Lung microvascular endothelial cell (primary cell): Measurements from ENCODE around the gene GRIP1. TPM values are rescaled to one million over a fixed set of nuclear protein-coding genes. Genes with fewer than 3 reads are reported as not detected.

Source experiments
- DNase-seq, 2 donors: peaks; one replicate each; pipeline versions ENCODE4 v3.0.0 to v3.0.0-alpha.2; 2010; ENCODE audit warnings: low read depth in 2 of 2
- total RNA-seq: library from RNA; depleted of rRNA; stranded (reverse); fragments of >200 nt; gene quantifications from 2 replicates; pipeline ENCODE4 v1.2.1, GENCODE V29; 2014

Gene GRIP1
- total RNA-seq, 1 donor from 2014 or later: 0.20 TPM

DNA sequence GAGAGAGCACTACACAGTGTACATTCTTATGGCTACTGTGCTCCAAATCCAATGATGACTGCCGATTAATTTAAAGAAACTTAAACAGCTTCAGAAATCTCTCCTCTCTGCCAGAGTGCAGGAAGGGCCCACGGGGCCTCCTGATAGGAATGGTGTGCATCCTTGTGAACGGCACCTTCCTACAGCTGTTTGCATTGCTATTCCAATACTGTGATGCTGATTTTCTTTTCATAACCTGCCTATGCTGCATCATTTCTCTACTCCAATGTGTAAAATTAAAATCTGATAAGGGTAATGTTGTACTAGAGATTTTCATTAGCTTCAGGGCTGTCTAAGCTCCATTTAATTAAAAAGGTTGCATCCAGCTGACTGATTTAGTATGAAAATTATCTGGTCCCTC, 217.5 kb downstream of the GRIP1 start:
- DNase-seq: no peak

DNA sequence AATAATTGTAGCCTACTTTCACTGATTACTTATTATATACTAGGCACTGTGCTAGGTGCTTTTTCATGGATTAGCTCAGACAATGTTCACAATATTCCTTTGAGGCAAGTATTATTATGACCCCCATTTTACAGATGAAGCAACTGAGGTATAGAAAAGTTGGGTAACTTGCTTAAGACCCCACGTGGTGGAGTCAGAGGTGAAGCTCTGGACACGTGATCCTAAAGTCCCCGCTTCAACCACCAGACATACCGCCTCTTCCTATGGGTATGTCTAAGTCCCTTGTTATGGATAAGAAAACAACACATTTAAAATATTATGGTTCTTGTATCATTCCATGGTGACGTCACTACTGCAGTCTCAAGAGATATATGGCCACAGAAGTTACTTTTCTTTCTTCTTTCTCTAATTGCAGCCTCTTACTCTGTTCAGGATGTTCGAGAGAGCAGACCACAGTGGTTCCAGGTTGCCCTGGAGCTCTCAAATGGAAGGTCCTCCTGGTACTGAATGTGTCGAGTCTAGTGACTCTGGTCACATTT, 218.9 kb downstream of the GRIP1 start:
- no peak for DNase-seq

DNA sequence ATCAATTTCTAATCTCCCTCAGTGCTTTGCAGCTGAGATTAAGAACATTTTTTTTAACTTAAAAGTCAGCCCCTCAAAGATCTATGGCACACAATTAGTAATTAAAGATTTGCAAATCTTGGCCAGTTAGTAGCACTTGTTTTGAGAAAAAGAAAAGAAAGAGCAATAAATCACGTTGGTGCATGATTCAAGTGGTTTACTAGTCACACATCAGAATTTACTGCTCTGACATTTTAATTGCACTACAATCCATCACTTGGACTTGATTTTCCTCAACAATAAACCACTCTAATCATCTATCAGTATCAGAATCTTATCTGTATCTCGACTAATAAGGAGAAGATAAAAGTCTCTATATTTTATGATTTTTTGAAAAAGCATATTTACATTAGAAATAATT, 222.3 kb downstream of the GRIP1 start:
- DNase-seq: no peak

DNA sequence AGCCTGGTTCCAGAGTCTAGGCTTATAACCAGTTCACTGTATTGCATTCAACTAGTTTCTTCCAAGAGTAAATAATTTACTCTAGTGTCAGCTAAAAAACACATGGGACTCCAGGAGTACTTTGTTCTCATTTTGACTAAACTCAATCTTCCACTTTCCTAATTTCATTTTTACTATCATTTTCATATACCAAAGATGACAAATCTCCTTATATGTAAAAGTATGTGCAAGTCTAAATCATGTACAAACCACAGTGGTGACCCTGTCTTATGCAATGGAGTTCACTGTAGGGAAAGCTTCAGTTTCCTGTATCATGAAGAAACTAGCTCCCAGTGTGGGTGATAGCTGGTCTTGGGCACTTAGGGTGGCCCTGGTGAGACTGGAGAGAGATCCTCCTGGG, 225.0 kb downstream of the GRIP1 start:
- no peak for DNase-seq

DNA sequence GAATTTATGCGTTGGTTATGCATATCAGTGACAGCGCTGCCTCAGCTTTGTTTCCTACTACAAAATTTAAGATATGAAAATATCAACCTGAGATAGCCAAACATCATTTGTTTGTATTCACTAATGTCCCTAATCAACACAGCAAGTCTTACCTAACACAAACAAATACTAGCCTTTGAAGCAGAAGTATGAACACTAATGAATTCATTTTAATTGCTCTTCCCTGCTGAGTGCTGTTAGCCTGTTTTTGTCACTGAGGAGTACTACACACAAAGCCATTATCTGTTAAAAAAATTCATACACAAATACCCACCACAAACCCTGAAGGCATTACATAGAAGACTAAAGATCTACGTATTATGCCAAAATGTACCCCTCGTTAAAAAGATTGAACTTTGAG, 225.8 kb downstream of the GRIP1 start:
- DNase-seq: no peak

DNA sequence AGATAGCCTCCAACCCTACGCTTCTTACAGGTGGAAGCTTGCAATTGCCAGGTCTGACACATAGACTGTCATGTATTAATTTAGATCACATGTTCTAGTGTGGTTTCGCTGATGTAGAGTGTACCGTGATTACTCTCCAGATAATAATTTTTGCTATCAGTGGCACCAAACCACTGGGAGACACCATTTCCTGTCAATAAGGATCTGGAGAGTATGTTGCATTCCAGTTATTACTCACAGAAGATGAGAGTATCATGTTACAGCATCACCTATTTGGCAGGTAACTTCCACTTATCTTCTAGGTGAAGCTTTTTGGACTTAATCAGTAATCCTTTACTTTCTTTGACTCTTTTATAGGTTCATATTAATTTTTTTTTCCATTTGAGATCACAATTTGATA, 229.3 kb downstream of the GRIP1 start:
- DNase-seq: no peak

DNA sequence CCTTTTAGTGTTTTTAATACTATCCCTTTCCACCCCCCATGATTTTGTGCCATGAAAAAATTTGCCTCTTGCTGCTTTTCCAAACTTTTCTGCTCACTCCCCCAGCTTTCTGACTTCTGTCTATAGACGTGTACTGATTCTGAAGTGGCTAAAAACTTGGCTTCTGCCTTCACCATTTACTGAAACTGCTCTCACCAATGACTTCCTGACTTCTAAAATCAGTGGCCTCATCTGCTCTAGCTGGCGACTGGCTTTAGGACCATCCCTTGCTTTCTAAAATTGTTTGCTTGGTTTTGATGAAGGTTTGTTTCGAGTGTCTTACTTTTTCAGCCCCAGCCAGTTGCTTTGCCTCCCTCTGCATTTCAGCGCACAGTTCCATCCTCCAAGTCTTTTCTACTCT, 231.2 kb downstream of the GRIP1 start:
- DNase-seq: no peak

DNA sequence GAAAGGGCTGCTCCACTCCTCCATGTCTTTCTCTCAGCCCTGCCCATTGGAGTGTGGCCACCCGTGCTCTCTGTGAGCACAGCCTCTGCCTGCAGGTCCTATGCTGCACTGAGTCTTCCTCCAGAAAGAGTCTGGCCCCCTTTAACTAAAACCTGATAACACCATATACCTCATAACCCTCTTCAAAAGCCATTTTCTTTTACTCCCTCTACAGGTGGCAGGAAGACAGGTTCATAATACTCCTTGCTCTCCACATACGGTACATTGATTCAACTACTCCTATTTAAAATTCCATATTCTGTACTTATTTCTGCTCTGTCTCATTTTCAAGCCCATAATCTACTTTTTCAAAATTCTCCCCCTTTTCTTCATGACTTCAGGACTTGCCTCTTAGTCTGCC, 232.6 kb downstream of the GRIP1 start:
- no peak for DNase-seq

DNA sequence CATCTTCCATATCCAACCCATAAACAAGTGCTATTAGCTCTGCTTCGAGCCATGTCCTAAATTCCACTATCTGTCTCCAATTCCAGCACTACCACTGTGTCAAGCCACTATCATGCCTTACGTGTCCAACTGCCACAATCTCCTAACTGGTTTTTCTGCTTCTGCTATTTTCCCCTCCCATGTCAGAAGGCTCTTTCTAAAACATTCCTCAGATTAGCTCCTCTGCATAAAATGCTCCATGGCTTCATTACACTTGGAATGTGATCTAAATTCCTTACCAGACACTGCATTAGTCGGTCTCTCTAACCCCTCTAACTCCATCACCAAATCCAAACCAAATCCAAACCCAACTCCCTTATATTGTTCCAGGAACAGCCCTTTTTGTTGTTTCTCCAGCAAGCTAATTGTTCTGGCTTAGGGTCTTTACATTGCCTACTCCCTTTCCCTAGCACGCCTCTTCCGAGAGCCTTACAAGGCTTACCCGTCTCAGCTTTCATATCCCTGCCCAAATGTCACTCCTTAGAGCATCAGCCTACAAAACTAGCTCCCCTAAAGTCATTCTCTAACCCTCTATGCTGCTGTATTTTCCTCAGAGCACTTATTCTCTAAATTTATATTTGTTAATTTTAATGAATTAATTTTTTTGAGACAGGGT, 236.8 kb downstream of the GRIP1 start:
- no peak for DNase-seq

DNA sequence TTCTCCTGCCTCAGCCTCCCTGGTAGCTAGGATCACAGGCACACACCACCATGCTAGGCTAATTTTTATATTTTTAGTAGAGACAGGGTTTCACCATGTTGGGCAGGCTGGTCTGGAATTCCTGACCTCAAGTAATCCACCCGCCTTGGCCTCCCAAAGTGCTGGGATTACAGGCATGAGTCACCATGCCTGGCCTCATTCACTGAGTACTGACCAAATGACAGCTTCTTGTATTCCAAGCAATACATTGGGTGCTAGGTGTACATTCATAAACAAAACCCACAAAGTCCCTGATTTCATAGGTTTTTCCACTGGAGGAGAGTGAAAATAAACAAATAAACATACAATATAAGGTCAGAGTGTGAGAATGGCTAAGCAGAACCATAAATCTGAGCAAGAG, 240.3 kb downstream of the GRIP1 start:
- DNase-seq: no peak

DNA sequence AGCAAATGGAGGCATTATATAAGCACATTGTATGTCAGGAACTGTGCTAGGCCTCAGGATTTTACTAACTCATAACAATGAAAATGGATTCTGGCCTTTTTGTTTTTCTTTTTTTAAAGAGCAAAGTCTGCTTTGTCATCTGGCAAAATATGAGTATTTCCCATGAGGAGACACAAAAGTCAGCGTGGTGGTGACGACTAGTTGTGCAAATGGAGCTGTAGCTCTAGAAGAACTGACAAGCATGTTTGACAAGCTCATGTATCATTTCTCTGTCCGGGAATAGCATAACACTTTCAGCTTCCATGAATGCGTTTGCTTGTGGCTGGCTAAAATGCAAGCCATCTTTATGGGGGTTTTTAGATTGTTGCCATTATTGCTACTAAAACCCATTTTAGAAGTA, 248.8 kb downstream of the GRIP1 start:
- DNase-seq: no peak

DNA sequence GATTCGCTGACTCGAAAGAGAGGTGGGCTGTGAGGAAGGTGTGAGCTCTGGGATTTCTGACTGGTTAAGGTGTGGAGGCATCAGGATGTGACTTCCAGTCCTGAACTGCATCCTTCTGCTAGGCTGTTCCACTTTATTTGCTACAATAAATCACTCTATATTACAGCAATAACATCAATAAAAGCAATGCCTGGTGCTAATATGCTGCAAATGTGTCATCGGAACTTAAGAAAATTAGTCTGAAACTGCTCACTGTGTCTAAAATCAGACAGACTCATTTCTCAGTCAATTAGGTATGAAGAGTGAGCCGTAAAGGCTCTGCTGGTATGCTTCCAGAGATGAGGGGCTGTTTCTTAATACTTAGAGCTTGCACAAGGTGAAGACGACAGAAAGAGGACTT, 250.0 kb downstream of the GRIP1 start:
- DNase-seq: no peak

DNA sequence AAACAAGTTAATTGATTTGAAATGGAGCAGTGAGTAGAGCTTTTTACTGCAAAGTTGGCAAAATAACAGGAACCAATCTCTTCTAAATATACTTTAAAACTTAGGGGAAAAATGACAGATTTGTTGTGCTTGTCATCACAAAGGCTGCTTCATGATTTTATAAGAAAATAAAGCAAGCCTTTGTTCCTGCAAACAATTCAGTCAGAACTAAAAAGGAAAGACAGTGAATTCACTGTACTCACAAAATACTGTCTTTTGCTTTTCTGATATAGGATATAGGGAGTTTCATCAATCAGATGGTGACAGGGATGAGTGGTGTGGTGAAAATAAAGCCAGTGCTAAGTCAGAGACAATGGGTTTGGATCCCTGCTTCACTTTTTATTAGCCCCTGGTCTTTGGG, 250.6 kb downstream of the GRIP1 start:
- DNase-seq: no peak

DNA sequence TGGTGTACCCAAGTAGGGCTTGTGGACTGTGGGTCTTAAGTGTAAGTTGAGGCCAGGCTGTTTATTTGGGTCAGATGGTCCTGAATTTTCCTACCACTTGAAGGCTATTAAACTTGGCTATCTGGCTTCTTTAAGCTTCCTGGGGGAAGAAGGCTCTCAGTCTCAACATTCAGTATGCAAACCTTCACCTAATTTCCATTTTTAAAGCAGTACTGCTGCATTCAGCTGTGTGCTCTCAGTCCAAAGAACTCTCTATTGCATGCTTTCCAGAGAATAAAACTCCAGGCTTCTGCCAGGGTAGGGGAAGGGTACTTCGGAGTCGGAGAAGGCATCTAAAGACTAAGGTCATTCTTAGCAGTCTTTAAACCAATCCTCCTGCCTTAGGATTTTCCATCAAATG, 252.2 kb downstream of the GRIP1 start:
- DNase-seq: no peak

DNA sequence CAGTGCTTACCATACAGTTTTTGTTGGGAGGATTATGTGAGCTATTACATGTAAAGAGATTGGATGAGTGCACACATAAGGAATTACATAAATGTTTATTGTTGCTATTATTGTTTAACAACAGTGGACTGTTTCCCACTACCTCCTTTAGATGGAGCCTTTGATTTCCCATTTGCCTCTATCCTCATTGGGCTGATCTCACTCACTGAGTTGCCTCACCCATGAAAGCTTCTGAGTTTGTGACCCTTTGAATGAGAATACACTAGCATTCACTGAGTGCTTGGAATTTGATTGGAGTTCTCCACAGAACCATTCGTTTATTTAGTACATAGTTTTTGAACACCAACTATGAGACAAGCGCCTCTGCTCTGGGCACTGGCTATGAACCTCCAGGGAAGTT, 255.6 kb downstream of the GRIP1 start:
- no peak for DNase-seq

DNA sequence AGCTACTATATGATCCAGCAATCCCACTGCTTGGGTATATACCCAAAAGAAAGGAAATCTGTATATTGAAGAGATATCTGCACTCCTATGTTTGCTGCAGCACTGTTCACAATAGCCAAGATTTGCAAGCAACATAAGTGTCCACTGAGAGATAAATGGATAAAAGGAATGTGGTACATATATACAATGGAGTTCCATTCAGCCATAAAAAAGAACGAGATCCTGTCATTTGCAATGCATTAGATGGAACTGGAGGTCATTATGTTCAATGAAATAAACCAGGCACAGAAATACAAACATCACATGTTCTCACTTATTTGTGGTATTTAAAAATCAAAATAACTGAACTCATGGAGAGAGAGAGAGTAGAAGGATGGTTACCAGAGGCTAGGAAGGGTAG, 260.0 kb downstream of the GRIP1 start:
- DNase-seq: no peak

DNA sequence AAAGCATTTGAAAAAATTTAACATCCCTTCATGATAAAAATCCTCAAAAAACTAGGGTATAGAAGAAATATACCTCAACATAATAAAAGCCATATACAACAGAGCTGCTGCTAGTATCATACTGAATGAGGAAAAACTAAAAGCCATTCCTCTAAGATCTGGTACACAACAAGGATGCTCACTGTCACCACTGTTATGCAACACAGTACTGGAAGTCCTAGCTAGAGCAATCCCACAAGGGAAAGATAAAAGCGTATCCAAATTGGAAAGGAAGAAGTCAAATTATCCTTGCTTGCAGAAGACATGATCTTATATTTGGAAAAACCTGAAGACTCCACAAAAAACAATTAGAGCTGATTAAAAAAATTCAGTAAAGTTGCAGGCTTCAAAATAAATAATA, 261.7 kb downstream of the GRIP1 start:
- DNase-seq: no peak

DNA sequence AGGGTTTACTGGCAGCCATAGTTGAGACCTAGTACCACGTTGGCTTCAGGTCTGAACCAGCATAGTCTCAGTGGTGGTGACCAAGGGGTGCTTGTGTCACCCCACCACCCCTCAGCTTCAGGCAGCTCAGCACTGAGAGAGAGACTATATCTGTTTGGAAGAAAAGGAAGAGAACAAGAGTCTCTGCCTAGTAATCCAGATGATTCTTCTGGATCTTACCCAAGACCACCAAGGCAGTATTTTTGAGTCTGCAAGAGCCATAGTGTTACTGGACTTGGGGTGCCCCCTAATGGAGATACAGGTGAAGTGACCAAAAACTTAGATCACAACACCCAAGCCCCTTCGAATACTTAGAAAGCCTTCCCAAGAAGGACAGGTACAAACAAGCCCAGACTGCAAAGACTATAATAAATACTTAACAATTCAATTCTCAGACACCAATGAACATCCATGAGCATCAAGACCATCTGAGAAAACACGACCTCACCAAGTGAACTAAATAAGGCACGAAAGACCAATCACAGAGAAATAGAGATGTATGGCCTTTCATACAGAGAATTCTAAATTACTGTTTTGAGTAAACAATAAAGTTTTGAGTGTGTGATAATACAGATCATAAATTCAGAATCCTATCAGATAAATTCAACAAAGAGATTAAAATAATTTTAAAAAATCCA, 269.5 kb downstream of the GRIP1 start:
- peak; percentile 71 to 78 for DNase-seq

DNA sequence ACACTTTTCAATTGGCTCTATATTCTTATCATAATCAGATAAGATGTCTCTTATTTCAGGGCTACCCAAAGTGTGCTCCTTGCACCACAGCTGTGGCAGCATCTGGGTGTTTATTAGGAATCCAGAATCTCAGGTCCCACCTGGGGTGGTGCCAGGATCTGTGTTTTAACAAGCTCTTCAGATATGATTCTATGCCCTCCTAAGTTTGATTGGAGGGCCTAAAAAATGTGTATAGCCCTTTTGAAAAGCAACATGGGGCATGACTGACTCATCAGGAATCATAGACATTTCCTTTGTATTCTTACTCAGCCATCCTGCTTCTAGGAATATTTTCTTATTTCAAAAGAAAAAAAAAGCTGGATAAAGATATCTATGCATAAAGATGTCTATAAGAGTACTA, 273.5 kb downstream of the GRIP1 start:
- peak; percentile 2 to 71 for DNase-seq

DNA sequence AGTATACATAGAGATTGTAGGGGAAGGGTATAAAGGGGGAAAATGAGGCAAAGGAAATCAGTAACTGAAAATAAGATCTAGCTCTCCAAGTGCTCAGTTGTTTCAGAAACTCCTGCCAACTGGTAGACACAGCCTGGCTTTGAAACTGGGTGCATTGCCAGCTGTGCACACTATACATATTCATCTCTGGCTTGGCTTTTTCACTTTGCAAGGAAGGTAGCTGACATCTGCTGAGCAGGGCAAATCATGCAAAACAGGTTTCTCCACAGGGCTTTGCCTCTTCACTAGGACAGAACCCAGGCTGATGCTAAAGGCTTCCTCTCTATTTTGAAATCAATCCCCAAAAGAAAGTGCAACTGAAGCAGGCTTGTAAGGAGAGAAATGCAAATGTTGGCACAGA, 275.1 kb downstream of the GRIP1 start:
- DNase-seq: no peak

DNA sequence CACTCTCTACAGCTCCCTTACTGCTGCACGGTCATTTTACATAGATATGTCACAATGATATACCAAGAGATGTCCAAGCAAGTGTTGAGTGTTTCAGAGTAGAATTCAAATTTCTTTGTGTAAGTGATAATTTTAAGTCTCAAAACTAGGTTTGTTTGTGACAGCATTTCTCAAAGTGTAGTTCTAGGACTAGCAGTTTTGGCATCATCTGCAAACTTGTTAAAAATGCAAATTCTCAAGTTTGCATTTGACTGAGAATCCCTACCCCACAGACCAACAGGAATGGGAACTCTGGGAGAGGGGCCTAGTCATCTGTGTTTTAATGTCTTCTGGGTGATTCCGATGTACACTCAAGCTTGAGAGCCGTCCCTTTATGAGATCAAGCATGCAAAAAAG, 279.0 kb downstream of the GRIP1 start:
- no peak for DNase-seq

DNA sequence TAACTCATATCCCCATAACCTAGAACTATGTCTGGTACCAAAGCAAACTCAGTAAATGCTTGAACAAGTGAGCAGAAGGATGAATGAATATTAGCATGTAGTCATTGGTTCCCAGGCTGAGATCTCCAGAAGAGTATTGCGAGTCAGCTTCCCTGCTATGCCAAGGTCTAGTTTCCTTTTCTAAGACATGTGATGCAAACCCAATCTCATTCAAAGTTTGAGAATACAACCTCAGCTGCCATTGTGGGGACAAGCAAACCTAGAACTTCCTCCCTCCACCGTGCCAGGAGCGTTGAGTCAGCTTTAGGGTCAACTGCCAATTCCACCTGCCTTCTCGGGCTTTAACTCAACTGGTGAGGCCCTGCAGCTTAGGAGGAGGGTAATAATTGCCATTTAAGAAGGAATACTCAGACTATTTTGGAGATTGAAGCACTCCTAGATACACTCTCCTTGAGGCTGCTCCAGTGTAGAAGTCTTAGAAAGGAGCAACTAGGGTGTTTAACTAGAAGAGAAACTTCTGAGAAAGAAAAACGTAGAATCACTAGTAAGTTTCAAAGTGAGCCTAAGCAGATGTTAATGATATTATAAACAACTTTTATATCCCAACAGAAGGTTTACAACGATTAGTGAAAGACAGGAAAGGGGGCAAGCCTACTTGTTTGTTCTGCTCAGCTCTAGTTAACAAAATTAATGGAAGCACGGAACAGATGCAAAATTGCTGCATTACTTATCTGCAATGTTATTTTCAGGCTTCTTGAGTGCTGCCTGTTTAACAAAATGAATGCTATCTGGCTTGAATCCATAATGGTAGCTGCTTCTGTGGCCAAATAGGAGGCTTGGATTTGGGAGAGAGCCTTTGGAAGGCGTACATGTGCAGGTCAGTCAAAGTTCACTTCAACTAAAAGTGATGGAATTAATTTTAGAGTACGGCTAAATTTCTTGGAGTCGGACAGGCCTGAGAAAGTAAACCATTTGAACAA, 279.7 kb downstream of the GRIP1 start:
- peak in 1 of 2 donors; percentile 35 for DNase-seq
